HEK293T (cell line): ENCODE results near the gene DRAP1.

Source experiments
- CTCF ChIA-PET: fragments of 350-600 bp; formaldehyde crosslinking; extraction: SDS; loops from one replicate; lab custom pipeline; 2021; ENCODE audit warnings: antibody characterized with exemption, inconsistent platforms; lab: Yijun Ruan, JAX
- POLR2A ChIA-PET: fragments of 350-600 bp; formaldehyde crosslinking; extraction: SDS; loops from one replicate; lab custom pipeline; 2020; ENCODE audit warnings: antibody characterized with exemption, inconsistent platforms; lab: Yijun Ruan, JAX
- DNase-seq: peaks from one replicate; pipeline ENCODE4 v3.0.0; 2012; ENCODE audit warnings: mixed read lengths; ENCODE audit errors: extremely low spot score
- ARNT ChIP-seq: fragments of 450-650 bp; IDR thresholded peaks from 2 replicates; pipeline ENCODE4 v1.6.1; 2017; ENCODE audit warnings: mild to moderate bottlenecking
- BHLHE40 ChIP-seq: fragments of 450-650 bp; IDR thresholded peaks from 2 replicates; pipeline ENCODE4 v1.6.1; 2016; ENCODE audit warnings: mild to moderate bottlenecking, moderate library complexity, borderline replicate concordance
- CTBP1 ChIP-seq: fragments of 450-650 bp; IDR thresholded peaks from 2 replicates; pipeline ENCODE4 v1.6.1; 2016; ENCODE audit warnings: borderline replicate concordance
- ELF4 ChIP-seq: fragments of 450-650 bp; IDR thresholded peaks from 2 replicates; pipeline ENCODE4 v1.6.1; 2017; ENCODE audit warnings: antibody characterized with exemption
- FOXA1 ChIP-seq: fragments of 450-650 bp; IDR thresholded peaks from 2 replicates; pipeline ENCODE4 v1.6.1; 2016; ENCODE audit warnings: mild to moderate bottlenecking
- FOXK2 ChIP-seq: fragments of 450-650 bp; IDR thresholded peaks from 2 replicates; pipeline ENCODE4 v1.6.1; 2016; ENCODE audit warnings: mild to moderate bottlenecking
- FOXM1 ChIP-seq: fragments of 450-650 bp; IDR thresholded peaks from 2 replicates; pipeline ENCODE4 v1.6.1; 2017; ENCODE audit warnings: mild to moderate bottlenecking, borderline replicate concordance
- HDGF ChIP-seq: fragments of 450-650 bp; IDR thresholded peaks from 2 replicates; pipeline ENCODE4 v1.6.1; 2017; ENCODE audit warnings: antibody characterized with exemption, borderline replicate concordance
- L3MBTL2 ChIP-seq: fragments of 450-650 bp; conservative IDR thresholded peaks from 2 replicates; pipeline ENCODE4 v1.6.1; 2016; ENCODE audit warnings: mild to moderate bottlenecking
- LEF1 ChIP-seq: fragments of 450-650 bp; IDR thresholded peaks from 2 replicates; pipeline ENCODE4 v1.6.1; 2017; ENCODE audit warnings: mild to moderate bottlenecking, borderline replicate concordance
- NFRKB ChIP-seq: fragments of 450-650 bp; IDR thresholded peaks from 2 replicates; pipeline ENCODE4 v1.6.1; 2016; ENCODE audit warnings: mild to moderate bottlenecking, moderate library complexity
- SP1 ChIP-seq: fragments of 450-650 bp; IDR thresholded peaks from 2 replicates; pipeline ENCODE4 v1.6.1; 2017
- SUZ12 ChIP-seq: fragments of 450-650 bp; IDR thresholded peaks from 2 replicates; pipeline ENCODE4 v1.6.1; 2016; ENCODE audit warnings: mild to moderate bottlenecking
- TARDBP ChIP-seq: fragments of 450-650 bp; IDR thresholded peaks from 2 replicates; pipeline ENCODE4 v1.6.1; 2016
- ZNF384 ChIP-seq: fragments of 450-650 bp; IDR thresholded peaks from 2 replicates; pipeline ENCODE4 v1.6.1; 2016
- TF ChIP-seq, protein P1 (sequence below): fragments of 450-650 bp; IDR thresholded peaks from 2 replicates; pipeline ENCODE4 v1.6.1; 2016

DRAP1 gene

DNA sequence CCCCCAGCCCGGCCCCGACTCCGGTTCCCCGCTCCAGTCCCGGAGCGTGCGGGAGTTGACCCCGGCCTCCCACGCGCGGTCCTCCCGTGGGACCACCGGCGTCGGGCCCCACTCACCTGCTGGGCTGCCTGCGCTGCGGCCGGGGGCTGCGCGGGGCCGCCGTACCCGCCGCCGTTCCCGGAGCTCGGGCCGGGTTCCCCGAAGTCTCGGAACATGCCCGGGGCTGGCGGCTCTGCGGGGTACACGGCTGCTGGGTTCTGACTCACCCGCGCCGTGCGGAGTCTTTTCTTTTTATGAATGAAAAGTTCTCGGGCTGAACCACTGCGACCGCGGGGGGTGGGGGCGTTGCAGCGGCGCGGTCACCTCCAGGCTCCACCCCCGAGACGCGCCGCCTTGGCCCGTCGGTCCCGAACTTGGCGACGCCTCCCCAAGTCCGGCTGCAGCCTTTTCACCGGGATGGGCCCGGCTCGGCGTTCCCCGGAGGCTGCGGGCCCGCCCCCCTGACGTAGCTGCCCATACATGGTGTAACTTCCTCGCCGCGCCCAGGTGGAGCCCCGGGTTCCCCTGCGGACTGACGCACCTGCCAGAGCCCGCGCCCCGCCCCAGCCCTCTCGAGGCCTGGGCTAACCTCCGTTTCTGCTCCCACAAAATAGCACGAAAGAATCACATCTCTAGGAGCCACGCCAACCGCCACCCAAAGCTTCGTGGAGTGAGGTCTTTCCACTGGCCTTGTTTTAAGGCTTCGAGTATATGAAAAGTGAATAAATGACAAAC, 18.9 kb upstream of the DRAP1 start, which contains the start of gene FOSL1:
Gene FOSL1 (minus strand): TSS at position 264 of the 774 bp plus-strand sequence. CDS start 49 bp downstream, at position 215.
- ChIA-PET POLR2A (interaction anchor here (1.0 to 5.8 kb wide), 2 partner anchors 10 to 42 kb away, joined by 3 to 72 read pairs; partner anchors contain the start of genes CCDC85B, CFL1 and FIBP), CTCF (interaction anchor here (0.6 to 6.6 kb wide), 2 partner anchors 10 to 32 kb away, joined by 3 to 36 read pairs; partner anchors contain the start of genes CCDC85B and FIBP)
- DNase-seq = peak; percentile 72
- no peak for TF ChIP-seq BHLHE40
- no peak for TF ChIP-seq SUZ12
- TF ChIP-seq ZNF384 = no peak
- no peak for TF ChIP-seq HDGF
- no peak for TF ChIP-seq FOXK2
- no peak for TF ChIP-seq FOXM1
- no peak for TF ChIP-seq ELF4
- TF ChIP-seq FOXA1 = no peak
- no peak for TF ChIP-seq SP1
- no peak for TF ChIP-seq LEF1
- TF ChIP-seq NFRKB = no peak
- TF ChIP-seq TARDBP = no peak

DNA sequence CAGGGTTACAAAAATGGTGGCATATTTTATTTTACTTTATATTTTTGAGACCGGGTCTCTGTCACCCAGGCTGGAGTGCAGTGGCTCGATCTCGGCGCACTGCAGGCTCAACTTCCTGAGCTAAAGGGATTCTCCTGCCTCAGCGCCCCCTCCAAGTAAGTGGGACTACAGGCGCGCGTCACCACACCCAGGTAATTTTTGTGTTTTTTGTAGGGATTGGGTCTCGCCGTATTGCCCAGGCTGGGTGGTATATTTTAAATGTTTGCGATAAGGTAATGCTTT, 18.4 kb upstream of the DRAP1 start:
- POLR2A ChIA-PET = interaction anchor here (1.0 to 5.8 kb wide), 3 partner anchors 10 to 43 kb away, joined by 3 to 72 read pairs (median 4); partner anchors contain the start of genes CCDC85B, CFL1 and FIBP
- CTCF ChIA-PET = interaction anchor here (0.6 to 6.6 kb wide), 2 partner anchors 11 to 31 kb away, joined by 3 to 36 read pairs; partner anchors contain the start of genes CCDC85B and FIBP
- DNase-seq = no peak
- TF ChIP-seq, protein P1, sequence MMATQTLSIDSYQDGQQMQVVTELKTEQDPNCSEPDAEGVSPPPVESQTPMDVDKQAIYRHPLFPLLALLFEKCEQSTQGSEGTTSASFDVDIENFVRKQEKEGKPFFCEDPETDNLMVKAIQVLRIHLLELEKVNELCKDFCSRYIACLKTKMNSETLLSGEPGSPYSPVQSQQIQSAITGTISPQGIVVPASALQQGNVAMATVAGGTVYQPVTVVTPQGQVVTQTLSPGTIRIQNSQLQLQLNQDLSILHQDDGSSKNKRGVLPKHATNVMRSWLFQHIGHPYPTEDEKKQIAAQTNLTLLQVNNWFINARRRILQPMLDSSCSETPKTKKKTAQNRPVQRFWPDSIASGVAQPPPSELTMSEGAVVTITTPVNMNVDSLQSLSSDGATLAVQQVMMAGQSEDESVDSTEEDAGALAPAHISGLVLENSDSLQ = no peak
- no peak for TF ChIP-seq CTBP1
- TF ChIP-seq NFRKB = no peak
- TF ChIP-seq ZNF384 = no peak
- TF ChIP-seq ELF4 = no peak
- no peak for TF ChIP-seq L3MBTL2
- TF ChIP-seq FOXA1 = no peak
- no peak for TF ChIP-seq FOXM1
- no peak for TF ChIP-seq LEF1
- no peak for TF ChIP-seq TARDBP
- TF ChIP-seq ARNT = no peak
- no peak for TF ChIP-seq SP1
- TF ChIP-seq FOXK2 = no peak
- TF ChIP-seq HDGF = no peak
- TF ChIP-seq BHLHE40 = no peak
- TF ChIP-seq SUZ12 = no peak

DNA sequence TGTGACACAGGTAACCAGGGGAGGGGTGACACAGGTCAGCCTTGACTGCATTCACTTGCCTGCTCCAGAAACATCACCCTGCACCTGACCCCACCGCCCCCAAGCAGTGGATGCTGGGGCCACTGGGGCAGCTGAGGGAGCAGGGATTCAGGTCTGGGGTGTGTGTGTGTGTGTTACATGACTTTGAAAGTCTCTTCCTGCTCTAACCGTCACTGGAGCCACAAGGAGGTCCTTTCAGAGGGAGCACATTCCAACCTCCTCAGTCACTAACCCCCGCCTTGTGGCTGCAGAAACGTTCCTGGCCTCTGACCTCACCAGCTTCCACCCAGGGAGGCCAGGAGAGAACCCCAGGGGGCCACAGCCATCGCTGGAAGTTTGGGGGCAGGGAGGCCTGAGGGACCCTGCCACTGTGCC, 16.2 kb upstream of the DRAP1 start:
- no peak for TF ChIP-seq NFRKB
- ChIA-PET CTCF (interaction anchor here (6.6 kb wide), 1 partner anchor 13 kb away, joined by 36 read pairs; the partner anchor contains the start of genes CCDC85B and FIBP), POLR2A (interaction anchor here (1.0 to 5.8 kb wide), 4 partner anchors 12 to 184 kb away, joined by 3 to 72 read pairs (median 4); partner anchors contain the start of genes CCDC85B and FIBP)
- no peak for DNase-seq

DNA sequence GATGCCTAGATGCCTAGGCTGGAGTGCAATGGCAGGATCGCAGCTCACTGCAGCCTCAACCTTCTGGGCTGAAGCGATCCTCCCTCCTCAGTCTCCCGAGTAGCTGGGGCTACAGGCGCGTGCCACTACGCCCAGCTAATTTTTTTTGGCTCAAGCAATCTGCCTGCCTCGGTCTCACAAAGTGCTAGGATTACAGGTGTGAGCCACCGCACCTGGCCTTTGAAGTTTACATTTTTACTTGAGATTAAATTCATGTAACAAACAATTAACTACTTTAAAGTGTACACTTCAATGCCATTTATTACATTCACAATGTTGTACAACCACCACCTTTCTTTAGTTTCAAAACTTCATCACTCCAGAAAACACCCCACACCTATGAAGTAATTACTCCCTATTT, 15.5 kb upstream of the DRAP1 start:
- ChIA-PET CTCF (no interaction called here), POLR2A (interaction anchor here (1.0 to 6.2 kb wide), 3 partner anchors 13 to 44 kb away, joined by 3 to 72 read pairs (median 25); partner anchors contain the start of genes CCDC85B and FIBP)
- no peak for DNase-seq
- TF ChIP-seq L3MBTL2 (no peak), LEF1 (no peak), NFRKB (no peak), ELF4 (no peak), BHLHE40 (no peak)
- TF ChIP-seq, protein P1 = no peak

DNA sequence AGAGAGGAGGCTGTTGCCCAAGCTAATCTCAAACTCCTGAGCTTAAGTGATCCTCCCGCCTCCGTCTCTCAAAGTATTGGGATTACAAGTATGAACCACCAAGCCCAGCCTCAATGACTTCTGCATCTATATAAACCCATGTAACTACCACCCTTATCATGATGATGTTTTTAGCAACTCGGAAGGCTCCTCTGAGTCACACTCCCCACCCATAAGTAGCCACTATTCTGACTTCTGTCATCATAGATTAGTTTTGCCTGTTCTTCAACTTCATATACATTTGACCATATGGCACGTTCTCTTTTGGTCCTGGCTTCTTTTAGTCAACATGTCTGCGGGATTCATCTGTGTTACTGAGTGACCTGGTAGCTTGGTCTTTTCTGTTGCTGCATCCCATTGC, 12.6 kb upstream of the DRAP1 start:
- ChIA-PET CTCF (no interaction called here), POLR2A (interaction anchor here (0.6 to 6.2 kb wide), 4 partner anchors 9 to 47 kb away, joined by 3 to 25 read pairs (median 3); partner anchors contain the start of genes CCDC85B and FIBP)
- TF ChIP-seq FOXM1 = no peak
- no peak for TF ChIP-seq TARDBP
- no peak for TF ChIP-seq NFRKB
- TF ChIP-seq SP1 = no peak
- no peak for TF ChIP-seq FOXK2
- TF ChIP-seq HDGF = no peak
- TF ChIP-seq ZNF384 = no peak
- TF ChIP-seq, protein P1 = no peak
- no peak for TF ChIP-seq LEF1
- no peak for TF ChIP-seq FOXA1
- no peak for TF ChIP-seq ARNT
- TF ChIP-seq ELF4 = no peak
- TF ChIP-seq L3MBTL2 = no peak
- TF ChIP-seq BHLHE40 = no peak
- no peak for TF ChIP-seq SUZ12
- TF ChIP-seq CTBP1 = no peak
- DNase-seq = no peak

DNA sequence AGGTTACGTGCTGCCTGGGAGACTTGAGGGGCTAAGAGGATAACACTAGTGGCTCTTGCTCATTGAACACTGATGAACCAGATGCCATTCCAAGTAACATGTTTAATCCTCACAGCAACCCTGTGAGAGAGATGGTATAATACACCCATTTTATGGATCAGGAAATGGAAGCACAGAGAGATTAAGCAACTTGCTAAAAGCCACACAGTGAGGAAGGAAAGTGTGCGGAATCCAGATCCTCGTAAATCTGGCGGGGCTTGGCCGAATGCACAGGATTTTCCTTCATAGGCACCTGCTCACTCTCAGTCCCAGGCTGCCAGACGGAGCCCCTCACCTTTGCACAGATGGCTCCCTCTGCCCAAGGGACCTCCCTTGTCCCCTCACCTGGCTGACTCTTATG, 11.3 kb upstream of the DRAP1 start:
- CTCF ChIA-PET = no interaction called here
- TF ChIP-seq SP1 (no peak), NFRKB (no peak), ARNT (no peak), SUZ12 (no peak), LEF1 (no peak), ZNF384 (no peak), BHLHE40 (no peak), ELF4 (no peak), HDGF (no peak), CTBP1 (no peak), TARDBP (no peak), FOXA1 (no peak)
- TF ChIP-seq, protein P1 = no peak
- POLR2A ChIA-PET = interaction anchor here (6.2 kb wide), 1 partner anchor 18 kb away, joined by 25 read pairs; the partner anchor contains the start of genes CCDC85B and FIBP
- DNase-seq = no peak
